ENCODE results near the gene GRIK2. TPM values are rescaled to one million over a fixed set of nuclear protein-coding genes. Genes with fewer than 3 reads are reported as not detected.

GRIK2 gene
- total and polyA plus RNA-seq, 2 donors (not counting 3 experiments of a cell fraction or from before 2014, with no cell fraction given), result not detected

GRCh38 chr6:101434601-101435000 lies 41.1 kb downstream of the GRIK2 start:
- no peak overlapping the region for H3K27ac ChIP-seq (ENCODE audit: insufficient read depth, low read depth, low read length)
- ChIA-PET CTCF (no interaction called here), POLR2A (no interaction called here)
- dilution Hi-C loops (cut with MboI; ENCODE audit: extremely low pct_ligation_motif_present, low sequenced_read_pairs), result no loop called here
- BruUV-seq (replicated peaks), result no TSS peak
- no peak overlapping the region for H2AFZ ChIP-seq (ENCODE audit: low read depth, low read length)
- no peaks in the 10 kb centered on the region for H3K36me3 ChIP-seq (ENCODE audit: control insufficient read depth in 2 of 2, extremely low read depth in 1 of 2, insufficient read depth in 2 of 2, low read length in 2 of 2)
- no peak for DNase-seq (ENCODE audit: low read depth, low spot score)
- no peaks in the 10 kb centered on the region for H3K9me1 ChIP-seq (replicated peaks; ENCODE audit: control insufficient read depth, extremely low read depth, insufficient read depth, low read length)
- no peaks in the 10 kb centered on the region for H4K20me1 ChIP-seq (replicated peaks; ENCODE audit: control insufficient read depth, extremely low read depth, insufficient read depth, low read length)
- H3K4me1 ChIP-seq (ENCODE audit: control insufficient read depth, extremely low read depth, insufficient read depth, low read length), result no peaks in the 10 kb centered on the region
- H3K9ac ChIP-seq (replicated peaks; ENCODE audit: extremely low read depth, insufficient read depth, low read length), result no peak overlapping the region
- no peaks in the 10 kb centered on the region for H3K27me3 ChIP-seq (ENCODE audit: control insufficient read depth in 2 of 2, insufficient read depth in 2 of 2, low read length in 2 of 2)
- no peak for FAIRE-seq
- H3K79me2 ChIP-seq (ENCODE audit: control insufficient read depth, insufficient read depth, low read length), result no peaks in the 10 kb centered on the region
- intact Hi-C loops (cut with micrococcal nuclease), result no loop called here
- no peak overlapping the region for H3K4me2 ChIP-seq (ENCODE audit: insufficient read depth, low read length)
- TF ChIP-seq FOS (IDR thresholded peaks at IDR 0.05; ENCODE audit: borderline replicate concordance, insufficient read depth, low read length), result no peak
- no peak for TF ChIP-seq MAX (IDR thresholded peaks at IDR 0.05; ENCODE audit: insufficient read depth, insufficient read length)
- no peak for TF ChIP-seq POLR2A (IDR thresholded peaks at IDR 0.05; ENCODE audit: low read depth, low read length)
- no peak for TF ChIP-seq MYC (IDR thresholded peaks at IDR 0.05; ENCODE audit: low read depth, low read length)
- TF ChIP-seq POLR2AphosphoS5 (IDR thresholded peaks at IDR 0.05; ENCODE audit: insufficient read depth, low read depth, low read length), result no peak
- TF ChIP-seq EZH2 (IDR thresholded peaks at IDR 0.05; ENCODE audit: borderline replicate concordance, low read depth, low read length, severe bottlenecking), result no peak
- H3K4me3 ChIP-seq (replicated peaks in 1 of 3; ENCODE audit: insufficient read depth in 1 of 3, low read depth in 1 of 3, low read length in 3 of 3), result no peak overlapping the region
- H3K9me3 ChIP-seq (replicated peaks; ENCODE audit: control insufficient read depth, insufficient read depth, low read length), result peaks cover 6% of the 10 kb centered on the region

- intact Hi-C loops (cut with micrococcal nuclease) (no loop called here), dilution Hi-C loops (cut with MboI; ENCODE audit: extremely low pct_ligation_motif_present, low sequenced_read_pairs) (no loop called here)
- H3K4me3 ChIP-seq (replicated peaks in 1 of 3; ENCODE audit: insufficient read depth in 1 of 3, low read depth in 1 of 3, low read length in 3 of 3), result no peak overlapping the region
- BruUV-seq (replicated peaks), result no TSS peak
- no peak overlapping the region for H3K27ac ChIP-seq (ENCODE audit: insufficient read depth, low read depth, low read length)
- H3K9me1 ChIP-seq (replicated peaks; ENCODE audit: control insufficient read depth, extremely low read depth, insufficient read depth, low read length), result no peaks in the 10 kb centered on the region
- ChIA-PET POLR2A (no interaction called here), CTCF (no interaction called here)
- TF ChIP-seq POLR2A (IDR thresholded peaks at IDR 0.05; ENCODE audit: low read depth, low read length), result no peak
- TF ChIP-seq GATA2 (IDR thresholded peaks at IDR 0.05; ENCODE audit: insufficient read depth, insufficient read length, low read depth, low read length), result no peak
- TF ChIP-seq EZH2 (IDR thresholded peaks at IDR 0.05; ENCODE audit: borderline replicate concordance, low read depth, low read length, severe bottlenecking), result no peak
- TF ChIP-seq POLR2AphosphoS5 (IDR thresholded peaks at IDR 0.05; ENCODE audit: insufficient read depth, low read depth, low read length), result no peak
- no peak for TF ChIP-seq JUN (IDR thresholded peaks at IDR 0.05; ENCODE audit: borderline replicate concordance, insufficient read depth, insufficient read length, low read depth)
- no peak for TF ChIP-seq FOS (IDR thresholded peaks at IDR 0.05; ENCODE audit: borderline replicate concordance, insufficient read depth, low read length)
- TF ChIP-seq CTCF (IDR thresholded peaks at IDR 0.05; ENCODE audit: extremely low read depth in 1 of 2, insufficient read depth in 1 of 2, low read depth in 1 of 2, low read length in 2 of 2), result no peak
- TF ChIP-seq MYC (IDR thresholded peaks at IDR 0.05; ENCODE audit: low read depth, low read length), result no peak
- TF ChIP-seq MAX (IDR thresholded peaks at IDR 0.05; ENCODE audit: insufficient read depth, insufficient read length), result no peak
- no peak overlapping the region for H3K4me2 ChIP-seq (ENCODE audit: insufficient read depth, low read length)
- H3K9me3 ChIP-seq (replicated peaks; ENCODE audit: control insufficient read depth, insufficient read depth, low read length), result peaks cover 6% of the 10 kb centered on the region
- no peaks in the 10 kb centered on the region for H4K20me1 ChIP-seq (replicated peaks; ENCODE audit: control insufficient read depth, extremely low read depth, insufficient read depth, low read length)
- no peak for FAIRE-seq
- H2AFZ ChIP-seq (ENCODE audit: low read depth, low read length), result no peak overlapping the region
- no peaks in the 10 kb centered on the region for H3K36me3 ChIP-seq (ENCODE audit: control insufficient read depth in 2 of 2, extremely low read depth in 1 of 2, insufficient read depth in 2 of 2, low read length in 2 of 2)
- H3K9ac ChIP-seq (replicated peaks; ENCODE audit: extremely low read depth, insufficient read depth, low read length), result no peak overlapping the region
- H3K79me2 ChIP-seq (ENCODE audit: control insufficient read depth, insufficient read depth, low read length), result no peaks in the 10 kb centered on the region
- no peaks in the 10 kb centered on the region for H3K27me3 ChIP-seq (ENCODE audit: control insufficient read depth in 2 of 2, insufficient read depth in 2 of 2, low read length in 2 of 2)
- H3K4me1 ChIP-seq (ENCODE audit: control insufficient read depth, extremely low read depth, insufficient read depth, low read length), result no peaks in the 10 kb centered on the region
- no peak for DNase-seq (ENCODE audit: low read depth, low spot score)
Observed at GRCh38 chr6:101435038-101435437, 41.5 kb downstream of the GRIK2 start.

Measured in endothelial cell of umbilical vein (primary cell).